ENCODE measurements around the gene AGAP1. TPM values are rescaled to one million over a fixed set of nuclear protein-coding genes. Genes with fewer than 3 reads are reported as not detected.
A peak's percentile ranks its signal among the peaks of the same experiment; 100 is the strongest.

AGAP1 gene
- total RNA-seq, 1 donor from 2014 or later, result 20.4 TPM

- no peaks in the 10 kb centered on the region for H3K9me3 ChIP-seq (ENCODE audit: low read depth)
- Mint-ChIP-seq H3K4me1 (peaks cover 27% of the 10 kb centered on the region), H3K27ac (no peak overlapping the region), H3K36me3 (peaks cover 39% of the 10 kb centered on the region), H3K9me3 (peaks cover 11% of the 10 kb centered on the region), H3K4me3 (no peak overlapping the region), H3K27me3 (ENCODE audit: insufficient read depth, low read depth) (peaks cover 2% of the 10 kb centered on the region)
- H3K27me3 ChIP-seq, result no peaks in the 10 kb centered on the region
- no peak overlapping the region for H3K9ac ChIP-seq
- H4K20me1 ChIP-seq (ENCODE audit: low read depth), result peaks cover 18% of the 10 kb centered on the region
- H3K4me1 ChIP-seq, result peaks cover 25% of the 10 kb centered on the region
- H3K4me2 ChIP-seq, result no peak overlapping the region
- H3K4me3 ChIP-seq, result no peak overlapping the region
- H3K79me2 ChIP-seq (ENCODE audit: low read depth), result no peaks in the 10 kb centered on the region
- DNase-seq (ENCODE audit: low spot score), result no peak
- peaks cover 23% of the 10 kb centered on the region for H3F3A ChIP-seq (ENCODE audit: low read depth)
- TF ChIP-seq CTCF (IDR thresholded peaks at IDR 0.05), result no peak
- no peak for TF ChIP-seq EZH2phosphoT487 (IDR thresholded peaks at IDR 0.05)
- TF ChIP-seq EZH2 (IDR thresholded peaks at IDR 0.05), result no peak
- no peaks in the 10 kb centered on the region for H3K36me3 ChIP-seq
- no peak overlapping the region for H2AFZ ChIP-seq (replicated peaks)
- H3K27ac ChIP-seq, result no peak overlapping the region
Measured at GRCh38 chr2:235931676-235932075, 437.8 kb downstream of the AGAP1 start.

- peaks cover 18% of the 10 kb centered on the region for H4K20me1 ChIP-seq (ENCODE audit: low read depth)
- Mint-ChIP-seq H3K4me3 (no peak overlapping the region), H3K27ac (no peak overlapping the region), H3K4me1 (peaks cover 31% of the 10 kb centered on the region), H3K27me3 (ENCODE audit: insufficient read depth, low read depth) (no peaks in the 10 kb centered on the region), H3K36me3 (peaks cover 36% of the 10 kb centered on the region), H3K9me3 (peaks cover 13% of the 10 kb centered on the region)
- H3K9me3 ChIP-seq (ENCODE audit: low read depth), result no peaks in the 10 kb centered on the region
- peak overlapping the region; percentile 22 for H3K4me2 ChIP-seq
- H3K4me1 ChIP-seq, result peaks cover 37% of the 10 kb centered on the region
- TF ChIP-seq CTCF (IDR thresholded peaks at IDR 0.05) (no peak), EZH2phosphoT487 (IDR thresholded peaks at IDR 0.05) (no peak), EZH2 (IDR thresholded peaks at IDR 0.05) (no peak)
- H3K4me3 ChIP-seq, result peak overlapping the region; percentile 5
- no peak for DNase-seq (ENCODE audit: low spot score)
- H3K9ac ChIP-seq, result no peak overlapping the region
- H3K79me2 ChIP-seq (ENCODE audit: low read depth), result no peaks in the 10 kb centered on the region
- H3K27ac ChIP-seq, result peak overlapping the region; percentile 2
- peaks cover 31% of the 10 kb centered on the region for H3F3A ChIP-seq (ENCODE audit: low read depth)
- H3K36me3 ChIP-seq, result no peaks in the 10 kb centered on the region
- H3K27me3 ChIP-seq, result no peaks in the 10 kb centered on the region
- H2AFZ ChIP-seq (replicated peaks), result no peak overlapping the region
Measured at GRCh38 chr2:235934059-235934773, 440.4 kb downstream of the AGAP1 start.

- Histone ChIP-seq H3F3A (ENCODE audit: low read depth) (peaks cover 31% of the 10 kb centered on the region), H3K4me3 (peak overlapping the region; percentile 5), H3K9me3 (ENCODE audit: low read depth) (no peaks in the 10 kb centered on the region), H3K27me3 (no peaks in the 10 kb centered on the region), H3K36me3 (no peaks in the 10 kb centered on the region), H3K27ac (peak overlapping the region; percentile 2), H3K4me1 (peaks cover 37% of the 10 kb centered on the region), H4K20me1 (ENCODE audit: low read depth) (peaks cover 18% of the 10 kb centered on the region), H2AFZ (replicated peaks) (no peak overlapping the region), H3K79me2 (ENCODE audit: low read depth) (no peaks in the 10 kb centered on the region), H3K9ac (no peak overlapping the region), H3K4me2 (peak overlapping the region; percentile 22)
- Mint-ChIP-seq H3K4me1 (peaks cover 38% of the 10 kb centered on the region), H3K9me3 (peaks cover 13% of the 10 kb centered on the region), H3K36me3 (peaks cover 41% of the 10 kb centered on the region), H3K27ac (no peak overlapping the region), H3K27me3 (ENCODE audit: insufficient read depth, low read depth) (no peaks in the 10 kb centered on the region), H3K4me3 (no peak overlapping the region)
- peak; percentile 71 for DNase-seq (ENCODE audit: low spot score)
- TF ChIP-seq CTCF (IDR thresholded peaks at IDR 0.05) (no peak), EZH2 (IDR thresholded peaks at IDR 0.05) (no peak), EZH2phosphoT487 (IDR thresholded peaks at IDR 0.05) (no peak)
Measured at GRCh38 chr2:235934774-235935484, 441.1 kb downstream of the AGAP1 start.

Data from neural progenitor cell (in vitro differentiated cells).